Measurements from ENCODE around the gene PIM1. TPM values are rescaled to one million over a fixed set of nuclear protein-coding genes. Genes with fewer than 3 reads are reported as not detected.
A peak's percentile ranks its signal among the peaks of the same experiment; 100 is the strongest.
"Not testable (repeated sequence)": the region's sequence is repeated elsewhere in the genome, so short reads cannot be mapped to it uniquely, and the experiment has no call there.

PIM1 gene
- total RNA-seq, 1 donor, result 114 TPM

GRCh38 chr6:37170273-37171200 is 585 bp downstream of the PIM1 start:
- peak in 1 of 3 donors; percentile 64 for DNase-seq (ENCODE audit: low read depth in 2 of 3, low spot score in 2 of 3)

DNA sequence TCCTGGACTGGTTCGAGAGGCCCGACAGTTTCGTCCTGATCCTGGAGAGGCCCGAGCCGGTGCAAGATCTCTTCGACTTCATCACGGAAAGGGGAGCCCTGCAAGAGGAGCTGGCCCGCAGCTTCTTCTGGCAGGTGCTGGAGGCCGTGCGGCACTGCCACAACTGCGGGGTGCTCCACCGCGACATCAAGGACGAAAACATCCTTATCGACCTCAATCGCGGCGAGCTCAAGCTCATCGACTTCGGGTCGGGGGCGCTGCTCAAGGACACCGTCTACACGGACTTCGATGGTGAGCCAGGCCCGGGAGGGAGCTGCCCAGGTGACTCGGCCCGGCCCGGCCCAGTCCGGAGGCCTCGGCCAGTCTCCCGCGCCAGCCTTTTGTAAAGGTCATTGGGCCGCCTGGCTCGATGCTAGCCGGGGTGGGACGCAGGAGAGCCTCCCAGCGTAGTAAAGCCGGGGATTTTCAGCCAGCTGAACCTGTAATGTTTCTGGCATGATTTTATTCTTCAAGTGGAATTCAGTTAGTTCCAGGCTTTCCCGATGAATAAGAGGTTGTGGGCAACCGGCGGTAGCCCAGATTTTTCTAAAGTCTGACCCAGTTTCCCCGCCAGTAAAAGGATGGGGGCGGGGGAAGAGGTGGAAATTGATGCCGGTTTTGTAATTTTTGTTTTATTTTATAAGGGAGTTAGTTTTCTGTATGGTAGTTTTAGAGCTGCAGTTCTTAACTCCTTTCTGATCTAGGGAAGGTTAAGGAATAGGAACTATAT is 1.4 kb downstream of the PIM1 start:
- no peak for DNase-seq (ENCODE audit: low read depth in 2 of 3, low spot score in 2 of 3)

GRCh38 chr6:37171970-37172812 is 2.2 kb downstream of the PIM1 start:
- DNase-seq (ENCODE audit: low read depth in 2 of 3, low spot score in 2 of 3), result peak; percentile 80 to 95 (median 88)

GRCh38 chr6:37172912-37173492 is 3.0 kb downstream of the PIM1 start:
- DNase-seq (ENCODE audit: low read depth in 2 of 3, low spot score in 2 of 3), result no peak

DNA sequence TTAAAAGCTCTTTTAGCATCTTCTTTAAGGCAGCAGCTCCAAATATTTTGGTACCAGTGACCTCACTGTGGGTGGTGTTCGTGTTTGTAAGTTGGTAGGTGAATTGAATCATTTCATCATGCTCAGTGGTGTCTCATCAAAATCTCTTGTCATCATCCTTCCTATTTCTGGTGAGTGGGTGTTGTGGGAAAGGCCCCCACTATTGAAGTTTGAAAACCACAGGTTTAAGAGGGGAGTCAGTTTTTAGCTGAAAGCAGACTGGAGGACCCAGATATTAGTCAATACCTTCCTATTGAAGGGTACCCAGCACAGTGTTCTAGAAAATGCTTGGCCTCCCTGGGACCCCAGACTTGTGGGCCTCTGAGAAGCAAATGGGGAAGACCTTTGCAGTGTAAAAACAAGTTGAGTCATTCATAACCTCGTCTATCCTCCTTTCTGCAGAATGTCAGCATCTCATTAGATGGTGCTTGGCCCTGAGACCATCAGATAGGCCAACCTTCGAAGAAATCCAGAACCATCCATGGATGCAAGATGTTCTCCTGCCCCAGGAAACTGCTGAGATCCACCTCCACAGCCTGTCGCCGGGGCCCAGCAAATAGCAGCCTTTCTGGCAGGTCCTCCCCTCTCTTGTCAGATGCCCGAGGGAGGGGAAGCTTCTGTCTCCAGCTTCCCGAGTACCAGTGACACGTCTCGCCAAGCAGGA is 3.7 kb downstream of the PIM1 start:
- DNase-seq (ENCODE audit: low read depth in 2 of 3, low spot score in 2 of 3), result no peak

DNA sequence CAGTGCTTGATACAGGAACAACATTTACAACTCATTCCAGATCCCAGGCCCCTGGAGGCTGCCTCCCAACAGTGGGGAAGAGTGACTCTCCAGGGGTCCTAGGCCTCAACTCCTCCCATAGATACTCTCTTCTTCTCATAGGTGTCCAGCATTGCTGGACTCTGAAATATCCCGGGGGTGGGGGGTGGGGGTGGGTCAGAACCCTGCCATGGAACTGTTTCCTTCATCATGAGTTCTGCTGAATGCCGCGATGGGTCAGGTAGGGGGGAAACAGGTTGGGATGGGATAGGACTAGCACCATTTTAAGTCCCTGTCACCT is 4.2 kb downstream of the PIM1 start:
- DNase-seq (ENCODE audit: low read depth in 2 of 3, low spot score in 2 of 3), result no peak

DNA sequence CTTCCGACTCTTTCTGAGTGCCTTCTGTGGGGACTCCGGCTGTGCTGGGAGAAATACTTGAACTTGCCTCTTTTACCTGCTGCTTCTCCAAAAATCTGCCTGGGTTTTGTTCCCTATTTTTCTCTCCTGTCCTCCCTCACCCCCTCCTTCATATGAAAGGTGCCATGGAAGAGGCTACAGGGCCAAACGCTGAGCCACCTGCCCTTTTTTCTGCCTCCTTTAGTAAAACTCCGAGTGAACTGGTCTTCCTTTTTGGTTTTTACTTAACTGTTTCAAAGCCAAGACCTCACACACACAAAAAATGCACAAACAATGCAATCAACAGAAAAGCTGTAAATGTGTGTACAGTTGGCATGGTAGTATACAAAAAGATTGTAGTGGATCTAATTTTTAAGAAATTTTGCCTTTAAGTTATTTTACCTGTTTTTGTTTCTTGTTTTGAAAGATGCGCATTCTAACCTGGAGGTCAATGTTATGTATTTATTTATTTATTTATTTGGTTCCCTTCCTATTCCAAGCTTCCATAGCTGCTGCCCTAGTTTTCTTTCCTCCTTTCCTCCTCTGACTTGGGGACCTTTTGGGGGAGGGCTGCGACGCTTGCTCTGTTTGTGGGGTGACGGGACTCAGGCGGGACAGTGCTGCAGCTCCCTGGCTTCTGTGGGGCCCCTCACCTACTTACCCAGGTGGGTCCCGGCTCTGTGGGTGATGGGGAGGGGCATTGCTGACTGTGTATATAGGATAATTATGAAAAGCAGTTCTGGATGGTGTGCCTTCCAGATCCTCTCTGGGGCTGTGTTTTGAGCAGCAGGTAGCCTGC is 4.8 kb downstream of the PIM1 start:
- no peak for DNase-seq (ENCODE audit: low read depth in 2 of 3, low spot score in 2 of 3)

DNA sequence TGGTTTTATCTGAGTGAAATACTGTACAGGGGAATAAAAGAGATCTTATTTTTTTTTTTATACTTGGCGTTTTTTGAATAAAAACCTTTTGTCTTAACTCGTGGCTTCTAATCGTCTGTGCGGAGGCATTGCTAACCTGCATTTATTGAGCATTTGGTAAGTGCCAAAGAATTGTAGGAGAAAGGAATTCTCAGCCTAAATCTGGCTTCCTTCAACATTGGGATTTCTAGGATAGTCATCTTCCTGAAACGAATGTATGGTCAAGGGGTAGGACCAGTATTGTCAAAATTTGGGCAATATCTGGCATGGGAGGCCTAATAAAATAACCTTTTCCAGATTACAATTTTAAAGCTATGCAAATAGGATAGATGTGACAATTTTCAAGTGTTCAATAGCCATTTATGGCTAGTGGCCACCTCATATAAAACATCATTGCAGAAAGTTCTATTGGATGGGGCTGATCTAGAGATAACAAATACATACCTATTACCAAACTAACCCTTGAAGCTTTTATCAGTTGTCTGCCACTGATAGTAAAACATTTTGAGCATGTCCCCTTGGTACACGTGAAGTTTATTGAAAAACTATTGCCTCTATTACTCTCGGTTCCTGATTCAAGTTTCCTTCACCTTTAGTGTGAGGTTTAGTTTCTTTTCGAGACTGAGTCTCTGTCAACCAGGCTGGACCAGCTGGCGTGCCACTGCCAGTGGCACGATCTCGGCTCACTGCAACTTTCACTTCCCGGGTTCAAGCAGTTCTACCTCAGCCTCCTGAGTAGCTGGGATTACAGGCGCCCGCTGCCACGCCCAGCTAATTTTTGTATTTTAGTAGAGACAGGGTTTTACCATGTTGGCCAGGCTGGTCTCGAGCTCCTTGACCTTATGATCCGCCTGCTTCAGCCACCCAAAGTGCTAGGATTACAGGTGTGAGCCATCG is 5.6 kb downstream of the PIM1 start:
- no peak for DNase-seq (ENCODE audit: low read depth in 2 of 3, low spot score in 2 of 3)

GRCh38 chr6:37176268-37177076 is 6.5 kb downstream of the PIM1 start:
- no peak for DNase-seq (ENCODE audit: low read depth in 2 of 3, low spot score in 2 of 3)

DNA sequence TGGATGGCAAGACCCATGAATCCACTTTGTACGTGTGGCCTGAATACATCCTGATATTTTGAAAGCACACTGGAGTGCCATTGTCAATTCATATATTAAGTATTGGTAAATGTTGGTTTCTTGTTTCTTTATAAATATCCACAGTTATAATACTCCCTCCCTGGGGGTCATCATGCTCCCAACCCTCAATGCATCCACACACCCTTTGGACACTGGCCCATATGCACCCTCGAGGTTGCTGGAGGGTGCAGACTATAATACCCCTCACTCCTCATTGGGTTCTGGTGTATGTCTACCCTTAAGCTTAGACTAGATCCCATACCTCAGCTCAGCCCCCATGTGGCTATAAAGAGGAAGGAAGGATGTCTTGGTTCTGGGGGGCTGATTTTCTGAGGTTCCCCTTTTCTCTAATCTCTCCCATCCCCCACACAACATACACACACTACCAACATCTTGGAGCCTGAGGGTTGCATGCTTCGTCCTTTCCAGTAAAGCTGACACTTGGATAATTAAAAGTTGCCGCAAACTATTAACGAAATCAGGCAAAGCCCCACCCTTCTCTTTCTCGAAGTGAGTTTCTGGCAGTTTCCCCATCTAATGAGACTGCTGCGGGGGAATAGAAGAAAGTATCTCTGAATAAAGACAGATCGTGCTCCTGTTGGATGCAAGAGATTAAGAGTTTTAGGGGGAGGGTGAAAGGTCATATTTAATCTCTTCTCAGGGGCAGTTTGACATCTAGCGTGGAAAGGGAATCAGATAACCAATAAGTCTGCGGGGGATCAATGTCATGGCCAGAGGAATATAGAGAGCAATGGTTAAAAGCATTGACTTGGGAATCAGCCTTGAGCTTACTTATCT is 7.4 kb downstream of the PIM1 start:
- peak in 2 of 3 donors; percentile 84 to 94 for DNase-seq (ENCODE audit: low read depth in 2 of 3, low spot score in 2 of 3)

GRCh38 chr6:37177935-37178517 is 8.1 kb downstream of the PIM1 start:
- DNase-seq (ENCODE audit: low read depth in 2 of 3, low spot score in 2 of 3), result no peak

DNA sequence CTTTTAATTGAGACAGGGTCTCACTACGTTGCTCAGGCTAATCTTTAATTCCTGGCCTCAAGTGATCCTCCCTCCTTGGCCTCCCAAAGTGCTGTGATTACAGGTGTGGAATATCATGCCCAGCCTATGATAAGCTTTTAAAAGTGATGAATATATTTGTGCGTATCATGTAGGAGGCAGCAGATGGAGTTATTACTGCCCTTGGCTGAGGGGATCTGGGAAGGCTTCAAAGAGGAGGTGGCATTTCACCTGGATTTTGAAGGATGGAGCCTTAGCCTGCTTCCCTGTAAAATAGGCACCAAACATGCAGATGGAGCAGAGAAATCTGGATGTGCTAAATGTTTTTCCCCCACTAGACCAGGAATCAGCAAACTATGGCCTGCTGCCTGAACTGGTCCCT is 10.1 kb downstream of the PIM1 start:
- no peak for DNase-seq (ENCODE audit: low read depth in 2 of 3, low spot score in 2 of 3)

- DNase-seq (ENCODE audit: low read depth in 2 of 3, low spot score in 2 of 3), result not testable (repeated sequence)
These were observed 10.7 kb downstream of the PIM1 start for GRCh38 chr6:37180610-37181009.

DNA sequence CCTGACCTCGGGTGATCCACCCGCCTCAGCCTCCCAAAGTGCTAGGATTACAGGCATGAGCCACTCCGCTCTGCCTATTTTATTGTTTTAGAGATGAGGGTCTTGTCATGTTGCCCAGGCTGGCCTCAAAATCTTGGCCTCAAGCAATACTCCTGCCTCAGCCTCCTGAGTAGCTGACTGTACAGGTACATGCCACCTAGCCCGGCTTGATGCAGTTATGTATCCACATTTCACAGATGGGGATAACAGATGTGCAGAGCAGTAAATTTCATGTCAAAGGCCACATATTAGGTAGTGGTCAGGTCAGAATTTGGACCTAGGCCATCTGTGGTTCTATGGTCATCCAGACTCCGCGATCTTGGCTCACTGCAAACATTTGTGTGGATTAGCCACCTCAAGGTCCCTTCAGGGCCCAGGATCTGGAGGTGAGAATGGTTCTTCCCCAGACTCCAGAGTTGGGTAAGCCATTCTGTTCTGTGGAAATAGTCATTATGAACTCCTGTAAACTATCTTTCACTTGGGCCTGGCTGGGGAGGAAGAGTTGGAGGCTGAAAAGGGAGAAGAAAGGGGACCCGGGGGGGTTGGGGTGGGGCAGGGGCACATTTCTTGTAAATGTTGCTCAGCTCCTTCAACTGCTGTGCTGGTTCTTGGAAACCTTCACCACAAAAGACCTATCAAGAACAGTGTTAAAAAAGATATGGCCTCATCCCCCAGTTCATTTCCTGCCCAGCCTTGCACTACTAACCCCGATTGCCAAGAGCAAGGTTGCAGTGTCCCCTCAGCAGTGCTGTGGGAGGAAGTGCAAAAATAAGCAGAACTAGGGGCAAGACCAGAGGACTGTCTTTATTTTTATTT is 13.0 kb downstream of the PIM1 start:
- DNase-seq (ENCODE audit: low read depth in 2 of 3, low spot score in 2 of 3), result peak in 2 of 3 donors; percentile 94 to 98
